ENCODE results near the gene POLN.
"Not testable (repeated sequence)": the region's sequence is repeated elsewhere in the genome, so short reads cannot be mapped to it uniquely, and the experiment has no call there.

The POLN gene

GRCh38 chr4:2163311-2163821 lies 78.6 kb downstream of the POLN start:
- DNase-seq (ENCODE audit: low spot score) = no peak

GRCh38 chr4:2161092-2161703 lies 80.7 kb downstream of the POLN start:
- not testable (repeated sequence) for DNase-seq (ENCODE audit: low spot score)

GRCh38 chr4:2159931-2160330 lies 82.0 kb downstream of the POLN start:
- DNase-seq (ENCODE audit: low spot score) = no peak

- no peak for DNase-seq (ENCODE audit: low spot score)
These were observed 86.7 kb downstream of the POLN start for GRCh38 chr4:2155246-2155645.

- DNase-seq (ENCODE audit: low spot score) = no peak
These were observed 87.6 kb downstream of the POLN start for GRCh38 chr4:2154215-2154740.

GRCh38 chr4:2151544-2151943 lies 90.4 kb downstream of the POLN start:
- DNase-seq (ENCODE audit: low spot score) = no peak

GRCh38 chr4:2150076-2150475 lies 91.8 kb downstream of the POLN start:
- DNase-seq (ENCODE audit: low spot score) = no peak

GRCh38 chr4:2142630-2143427 lies 99.1 kb downstream of the POLN start:
- DNase-seq (ENCODE audit: low spot score) = no peak

GRCh38 chr4:2141762-2142451 lies 100.0 kb downstream of the POLN start:
- no peak for DNase-seq (ENCODE audit: low spot score)

- DNase-seq (ENCODE audit: low spot score) = no peak
These were observed 100.7 kb downstream of the POLN start for GRCh38 chr4:2141022-2141761.

GRCh38 chr4:2138846-2139500 lies 102.9 kb downstream of the POLN start:
- no peak for DNase-seq (ENCODE audit: low spot score)

- peak; percentile 20 for DNase-seq (ENCODE audit: low spot score)
These were observed 105.2 kb downstream of the POLN start for GRCh38 chr4:2136726-2137125.

GRCh38 chr4:2135083-2135482 lies 106.8 kb downstream of the POLN start:
- DNase-seq (ENCODE audit: low spot score) = peak; percentile 9

- no peak for DNase-seq (ENCODE audit: low spot score)
These were observed 109.5 kb downstream of the POLN start for GRCh38 chr4:2132438-2132837.

GRCh38 chr4:2127609-2128332 lies 114.2 kb downstream of the POLN start:
- no peak for DNase-seq (ENCODE audit: low spot score)

GRCh38 chr4:2126309-2127043 lies 115.4 kb downstream of the POLN start:
- DNase-seq (ENCODE audit: low spot score) = no peak

GRCh38 chr4:2125831-2126230 lies 116.1 kb downstream of the POLN start:
- DNase-seq (ENCODE audit: low spot score) = no peak

- no peak for DNase-seq (ENCODE audit: low spot score)
These were observed 116.9 kb downstream of the POLN start for GRCh38 chr4:2125023-2125422.

GRCh38 chr4:2116687-2117400 lies 125.1 kb downstream of the POLN start:
- no peak for DNase-seq (ENCODE audit: low spot score)
